HFFc6 (cell line): ENCODE measurements around the gene THADA. TPM values are rescaled to one million over a fixed set of nuclear protein-coding genes. Genes with fewer than 3 reads are reported as not detected.

Experiments used
- DNase-seq: peaks from one replicate; pipeline ENCODE4 v3.0.0-alpha.2; 2018
- H3K27ac Mint-ChIP-seq: 2 replicates; pipeline ENCODE4 v1.8.0; 2020; ENCODE audit warnings: mild to moderate bottlenecking, mixed read lengths
- H3K27me3 Mint-ChIP-seq: 2 replicates; pipeline ENCODE4 v1.8.0; 2021; ENCODE audit warnings: mild to moderate bottlenecking, moderate library complexity, mixed read lengths; ENCODE audit not compliant: insufficient read depth
- H3K36me3 Mint-ChIP-seq: 2 replicates; pipeline ENCODE4 v1.8.0; 2021; ENCODE audit warnings: low read depth, mixed read lengths
- H3K4me1 Mint-ChIP-seq: 2 replicates; pipeline ENCODE4 v1.8.0; 2020; ENCODE audit warnings: low read depth, mixed read lengths
- H3K4me3 Mint-ChIP-seq: 2 replicates; pipeline ENCODE4 v1.8.0; 2020; ENCODE audit warnings: mild to moderate bottlenecking, moderate library complexity, mixed read lengths
- H3K9me3 Mint-ChIP-seq: 2 replicates; pipeline ENCODE4 v1.8.0; 2020; ENCODE audit warnings: mild to moderate bottlenecking, mixed read lengths
- CTCF ChIP-seq: fragments of 200-600 bp; sonication (generic); IDR thresholded peaks from 2 replicates; pipeline ENCODE4 v1.5.0; 2021; ENCODE audit warnings: antibody characterized with exemption, mild to moderate bottlenecking
- total RNA-seq, 6 experiments: library from RNA; stranded (reverse); fragmentation: NEBNext Ultra II Directional; extraction: Animal tissue kit (Norgen Biotek cat#: 25700); gene quantifications; 2 replicates in 1 of 6; 3 replicates in 5 of 6; pipeline ENCODE4 v1.2.3, GENCODE V29; 2021

The THADA gene
- total RNA-seq, 6 experiments from 2014 or later = 14.3 to 20.5 (median 17.3) TPM

GRCh38 chr2:43424262-43425207 is 171.3 kb downstream of the THADA start:
- Mint-ChIP-seq H3K27me3 (peaks cover 2% of the 10 kb centered on the region; the same call in 1 of the 2 replicates), H3K4me3 (no peak overlapping the region), H3K4me1 (peaks cover 42% of the 10 kb centered on the region), H3K36me3 (peaks cover 15% of the 10 kb centered on the region), H3K9me3 (no peaks in the 10 kb centered on the region), H3K27ac (no peak overlapping the region)
- TF ChIP-seq CTCF = no peak
- no peak for DNase-seq

GRCh38 chr2:43423941-43424261 is 171.9 kb downstream of the THADA start:
- no peaks in the 10 kb centered on the region for H3K9me3 Mint-ChIP-seq
- peaks cover 42% of the 10 kb centered on the region for H3K4me1 Mint-ChIP-seq
- H3K4me3 Mint-ChIP-seq = no peak overlapping the region
- H3K36me3 Mint-ChIP-seq = peaks cover 19% of the 10 kb centered on the region
- H3K27ac Mint-ChIP-seq = no peak overlapping the region
- TF ChIP-seq CTCF = no peak
- H3K27me3 Mint-ChIP-seq = peaks cover 2% of the 10 kb centered on the region; the same call in 1 of the 2 replicates
- no peak for DNase-seq

- no peak for TF ChIP-seq CTCF
- no peak for DNase-seq
- no peaks in the 10 kb centered on the region for H3K9me3 Mint-ChIP-seq
- H3K4me1 Mint-ChIP-seq = peaks cover 37% of the 10 kb centered on the region
- no peak overlapping the region for H3K27ac Mint-ChIP-seq
- no peak overlapping the region for H3K4me3 Mint-ChIP-seq
- H3K36me3 Mint-ChIP-seq = peaks cover 21% of the 10 kb centered on the region
- H3K27me3 Mint-ChIP-seq = peaks cover 2% of the 10 kb centered on the region; the same call in 1 of the 2 replicates
These were observed 174.6 kb downstream of the THADA start for GRCh38 chr2:43421194-43421593.

- TF ChIP-seq CTCF = no peak
- DNase-seq = no peak
- H3K27me3 Mint-ChIP-seq = peaks cover 2% of the 10 kb centered on the region; the same call in 1 of the 2 replicates
- H3K4me1 Mint-ChIP-seq = peaks cover 29% of the 10 kb centered on the region
- H3K27ac Mint-ChIP-seq = no peak overlapping the region
- H3K4me3 Mint-ChIP-seq = no peak overlapping the region
- H3K36me3 Mint-ChIP-seq = peaks cover 21% of the 10 kb centered on the region
- no peaks in the 10 kb centered on the region for H3K9me3 Mint-ChIP-seq
These were observed 175.4 kb downstream of the THADA start for GRCh38 chr2:43420389-43420801.

- Mint-ChIP-seq H3K27ac (no peak overlapping the region), H3K36me3 (peaks cover 19% of the 10 kb centered on the region), H3K4me1 (peaks cover 24% of the 10 kb centered on the region), H3K9me3 (no peaks in the 10 kb centered on the region), H3K27me3 (peaks cover 2% of the 10 kb centered on the region; the same call in 1 of the 2 replicates), H3K4me3 (no peak overlapping the region)
- no peak for DNase-seq
- TF ChIP-seq CTCF = no peak
These were observed 176.0 kb downstream of the THADA start for GRCh38 chr2:43419876-43420275.
